Lower leg skin (tissue), 3 donors: ENCODE data around the gene SH3RF3.

Experiments
- CTCF ChIP-seq, 3 donors: fragments of 450-650 bp; IDR thresholded peaks; one replicate each; pipeline ENCODE4 v1.5.1; 2016; ENCODE audit warnings: antibody characterized with exemption in 3 of 3, mild to moderate bottlenecking in 3 of 3, moderate library complexity in 2 of 3
- POLR2A ChIP-seq, 2 donors: fragments of 450-650 bp; IDR thresholded peaks; one replicate each; pipeline ENCODE4 v1.6.1; 2016 to 2017; ENCODE audit warnings: antibody characterized with exemption in 2 of 2, mild to moderate bottlenecking in 1 of 2, moderate library complexity in 1 of 2

- TF ChIP-seq CTCF (IDR thresholded peaks at IDR 0.05) (no peak), POLR2A (IDR thresholded peaks at IDR 0.05) (no peak)
These were observed 39.7 kb downstream of the SH3RF3 start for GRCh38 chr2:109168716-109169115.
